Measurements from ENCODE around the gene TMEM101. TPM values are rescaled to one million over a fixed set of nuclear protein-coding genes. Genes with fewer than 3 reads are reported as not detected.

Gene TMEM101
- total RNA-seq, 1 experiment from 2014 or later, result 12.7 TPM

DNA sequence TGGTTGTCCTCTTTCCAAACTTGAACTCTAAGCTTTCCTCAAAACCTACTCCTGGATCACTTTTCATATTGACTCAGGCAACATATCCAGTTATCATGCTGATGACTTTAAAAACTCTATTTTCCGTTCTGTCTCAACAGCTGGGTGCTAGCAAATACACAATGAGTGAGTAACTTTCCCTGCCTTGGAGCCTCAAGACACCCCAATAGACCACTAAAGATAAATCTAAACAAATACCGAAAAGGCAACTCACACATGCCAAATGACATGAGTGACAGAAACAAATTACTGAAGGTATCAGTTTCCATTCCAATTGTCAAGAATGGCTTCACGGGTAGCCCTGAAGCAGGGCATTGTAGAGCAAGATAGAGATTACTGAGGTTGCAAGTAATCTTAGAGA lies 15.7 kb upstream of the TMEM101 start:
- H3K27me3 ChIP-seq (replicated peaks; ENCODE audit: insufficient read depth, low read depth, low read length, poor library complexity), result no peaks in the 10 kb centered on the region
- intact Hi-C loops (cut with micrococcal nuclease; ENCODE audit: unreplicated experiment), result no loop called here
- H3K36me3 ChIP-seq (ENCODE audit: insufficient read depth, low read length, poor library complexity, severe bottlenecking), result no peaks in the 10 kb centered on the region
- ChIA-PET CTCF (no interaction called here), POLR2A (ENCODE audit: low non-redundant PET) (no interaction called here)
- no TSS peak for BruUV-seq (replicated peaks)
- TF ChIP-seq, protein P1, sequence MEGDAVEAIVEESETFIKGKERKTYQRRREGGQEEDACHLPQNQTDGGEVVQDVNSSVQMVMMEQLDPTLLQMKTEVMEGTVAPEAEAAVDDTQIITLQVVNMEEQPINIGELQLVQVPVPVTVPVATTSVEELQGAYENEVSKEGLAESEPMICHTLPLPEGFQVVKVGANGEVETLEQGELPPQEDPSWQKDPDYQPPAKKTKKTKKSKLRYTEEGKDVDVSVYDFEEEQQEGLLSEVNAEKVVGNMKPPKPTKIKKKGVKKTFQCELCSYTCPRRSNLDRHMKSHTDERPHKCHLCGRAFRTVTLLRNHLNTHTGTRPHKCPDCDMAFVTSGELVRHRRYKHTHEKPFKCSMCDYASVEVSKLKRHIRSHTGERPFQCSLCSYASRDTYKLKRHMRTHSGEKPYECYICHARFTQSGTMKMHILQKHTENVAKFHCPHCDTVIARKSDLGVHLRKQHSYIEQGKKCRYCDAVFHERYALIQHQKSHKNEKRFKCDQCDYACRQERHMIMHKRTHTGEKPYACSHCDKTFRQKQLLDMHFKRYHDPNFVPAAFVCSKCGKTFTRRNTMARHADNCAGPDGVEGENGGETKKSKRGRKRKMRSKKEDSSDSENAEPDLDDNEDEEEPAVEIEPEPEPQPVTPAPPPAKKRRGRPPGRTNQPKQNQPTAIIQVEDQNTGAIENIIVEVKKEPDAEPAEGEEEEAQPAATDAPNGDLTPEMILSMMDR (conservative IDR thresholded peaks at IDR 0.05; ENCODE audit: low read depth, low read length), result no peak
- no peak for TF ChIP-seq EZH2 (IDR thresholded peaks at IDR 0.05; ENCODE audit: borderline replicate concordance, low read depth, low read length, poor library complexity, severe bottlenecking)
- DNase-seq (ENCODE audit: low spot score), result no peak
- H3K4me3 ChIP-seq (ENCODE audit: low read depth, low read length, poor library complexity, severe bottlenecking), result no peak overlapping the region
- no peak overlapping the region for H3K27ac ChIP-seq (ENCODE audit: low read depth, low read length, poor library complexity, severe bottlenecking)
- H3K4me1 ChIP-seq (ENCODE audit: insufficient read depth, low read length, poor library complexity, severe bottlenecking), result no peaks in the 10 kb centered on the region
- no peaks in the 10 kb centered on the region for H3K9me3 ChIP-seq (ENCODE audit: low read depth, low read length, poor library complexity, severe bottlenecking)

DNA sequence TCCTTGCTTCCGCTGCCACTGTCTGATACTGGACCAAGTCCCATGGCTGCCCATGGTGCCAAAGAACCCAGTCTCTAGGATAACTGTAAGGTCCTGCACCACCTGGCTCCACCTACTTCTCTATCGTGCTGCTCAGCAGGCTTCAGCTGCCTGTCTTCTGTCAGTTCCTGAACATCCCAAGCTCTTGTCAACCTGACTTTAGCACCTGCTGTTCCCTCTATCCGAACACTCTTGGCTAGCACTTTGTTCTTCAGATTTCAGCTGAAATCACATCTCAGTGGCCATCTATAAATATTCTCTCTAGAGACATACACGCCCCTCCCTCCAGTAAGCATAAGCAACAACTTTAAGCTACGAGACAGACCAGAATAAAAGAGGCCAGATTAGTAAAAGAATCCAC lies 15.0 kb upstream of the TMEM101 start:
- H3K4me3 ChIP-seq (ENCODE audit: low read depth, low read length, poor library complexity, severe bottlenecking), result no peak overlapping the region
- no peak for DNase-seq (ENCODE audit: low spot score)
- no peaks in the 10 kb centered on the region for H3K9me3 ChIP-seq (ENCODE audit: low read depth, low read length, poor library complexity, severe bottlenecking)
- no peaks in the 10 kb centered on the region for H3K36me3 ChIP-seq (ENCODE audit: insufficient read depth, low read length, poor library complexity, severe bottlenecking)
- no peaks in the 10 kb centered on the region for H3K4me1 ChIP-seq (ENCODE audit: insufficient read depth, low read length, poor library complexity, severe bottlenecking)
- H3K27ac ChIP-seq (ENCODE audit: low read depth, low read length, poor library complexity, severe bottlenecking), result no peak overlapping the region
- intact Hi-C loops (cut with micrococcal nuclease; ENCODE audit: unreplicated experiment), result no loop called here
- TF ChIP-seq, protein P1 (conservative IDR thresholded peaks at IDR 0.05; ENCODE audit: low read depth, low read length), result no peak
- ChIA-PET POLR2A (ENCODE audit: low non-redundant PET) (no interaction called here), CTCF (no interaction called here)
- BruUV-seq (replicated peaks), result no TSS peak
- no peaks in the 10 kb centered on the region for H3K27me3 ChIP-seq (replicated peaks; ENCODE audit: insufficient read depth, low read depth, low read length, poor library complexity)

DNA sequence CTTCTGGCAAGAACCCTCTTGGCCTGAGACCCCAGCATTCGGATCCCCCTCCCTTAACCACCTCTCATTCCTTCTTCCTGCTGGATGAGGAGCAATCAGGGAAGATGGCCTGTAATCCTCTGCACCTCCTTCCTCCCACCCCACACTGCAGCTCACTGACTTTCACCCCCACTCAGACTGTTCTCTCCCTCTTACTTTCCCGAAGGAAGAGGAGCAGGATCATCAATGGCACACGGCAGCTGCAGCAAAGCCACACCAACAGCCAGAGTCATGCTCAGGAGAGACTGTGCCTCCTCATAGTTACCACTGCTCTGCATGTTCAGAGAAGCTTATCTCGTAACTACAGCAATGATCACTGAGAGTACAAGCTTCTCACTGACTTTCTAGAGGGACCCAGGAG lies 10.1 kb upstream of the TMEM101 start:
- Histone ChIP-seq H3K27me3 (replicated peaks; ENCODE audit: insufficient read depth, low read depth, low read length, poor library complexity) (no peaks in the 10 kb centered on the region), H3K27ac (ENCODE audit: low read depth, low read length, poor library complexity, severe bottlenecking) (no peak overlapping the region), H3K36me3 (ENCODE audit: insufficient read depth, low read length, poor library complexity, severe bottlenecking) (no peaks in the 10 kb centered on the region), H3K9me3 (ENCODE audit: low read depth, low read length, poor library complexity, severe bottlenecking) (no peaks in the 10 kb centered on the region), H3K4me3 (ENCODE audit: low read depth, low read length, poor library complexity, severe bottlenecking) (no peak overlapping the region), H3K4me1 (ENCODE audit: insufficient read depth, low read length, poor library complexity, severe bottlenecking) (no peaks in the 10 kb centered on the region)
- ChIA-PET CTCF (no interaction called here), POLR2A (ENCODE audit: low non-redundant PET) (no interaction called here)
- no TSS peak for BruUV-seq (replicated peaks)
- intact Hi-C loops (cut with micrococcal nuclease; ENCODE audit: unreplicated experiment), result no loop called here
- no peak for TF ChIP-seq EZH2 (IDR thresholded peaks at IDR 0.05; ENCODE audit: borderline replicate concordance, low read depth, low read length, poor library complexity, severe bottlenecking)
- TF ChIP-seq, protein P1 (conservative IDR thresholded peaks at IDR 0.05; ENCODE audit: low read depth, low read length), result no peak
- no peak for DNase-seq (ENCODE audit: low spot score)

Data from A673 (cell line).